NCI-H1092 treated with DMSO at 0.1 percent for 48 hours (cell line): ENCODE measurements around the gene L3MBTL4.

Source experiments
- DNase-seq: peaks from one replicate; lab custom pipeline; 2025; lab: John Stamatoyannopoulos, UW

L3MBTL4 gene

GRCh38 chr18:6024745-6025248, 389.9 kb downstream of the L3MBTL4 start:
- no peak for DNase-seq

- DNase-seq = no peak
Observed at GRCh38 chr18:6023551-6023950, 391.2 kb downstream of the L3MBTL4 start.

- DNase-seq = no peak
Observed at GRCh38 chr18:6022845-6023244, 391.9 kb downstream of the L3MBTL4 start.

- DNase-seq = no peak
Observed at GRCh38 chr18:6022074-6022444, 392.7 kb downstream of the L3MBTL4 start.

GRCh38 chr18:6021306-6022073, 393.2 kb downstream of the L3MBTL4 start:
- DNase-seq = no peak

GRCh38 chr18:6018671-6019070, 396.0 kb downstream of the L3MBTL4 start:
- no peak for DNase-seq

- no peak for DNase-seq
Observed at GRCh38 chr18:6017171-6017570, 397.5 kb downstream of the L3MBTL4 start.

GRCh38 chr18:6015364-6015763, 399.3 kb downstream of the L3MBTL4 start:
- no peak for DNase-seq

GRCh38 chr18:6013171-6013810, 401.4 kb downstream of the L3MBTL4 start:
- no peak for DNase-seq

GRCh38 chr18:6010921-6011320, 403.8 kb downstream of the L3MBTL4 start:
- DNase-seq = no peak

- no peak for DNase-seq
Observed at GRCh38 chr18:6010284-6010683, 404.4 kb downstream of the L3MBTL4 start.

- no peak for DNase-seq
Observed at GRCh38 chr18:6009756-6010155, 405.0 kb downstream of the L3MBTL4 start.

- no peak for DNase-seq
Observed at GRCh38 chr18:6004683-6005082, 410.0 kb downstream of the L3MBTL4 start.

- DNase-seq = no peak
Observed at GRCh38 chr18:6004119-6004518, 410.6 kb downstream of the L3MBTL4 start.

GRCh38 chr18:6001867-6002266, 412.8 kb downstream of the L3MBTL4 start:
- no peak for DNase-seq

GRCh38 chr18:5998907-5999306, 415.8 kb downstream of the L3MBTL4 start:
- DNase-seq = no peak

- DNase-seq = no peak
Observed at GRCh38 chr18:5998166-5998881, 416.4 kb downstream of the L3MBTL4 start.

GRCh38 chr18:5997361-5997760, 417.4 kb downstream of the L3MBTL4 start:
- DNase-seq = no peak

GRCh38 chr18:5995626-5996025, 419.1 kb downstream of the L3MBTL4 start:
- no peak for DNase-seq

- no peak for DNase-seq
Observed at GRCh38 chr18:5993938-5994337, 420.8 kb downstream of the L3MBTL4 start.

GRCh38 chr18:5992381-5992780, 422.3 kb downstream of the L3MBTL4 start:
- DNase-seq = no peak

GRCh38 chr18:5987249-5987648, 427.5 kb downstream of the L3MBTL4 start:
- DNase-seq = no peak
